Psoas muscle (tissue), 8 donors: Measurements from ENCODE around the gene LRCH3. TPM values are rescaled to one million over a fixed set of nuclear protein-coding genes. Genes with fewer than 3 reads are reported as not detected.
"Not testable (repeated sequence)": the region's sequence is repeated elsewhere in the genome, so short reads cannot be mapped to it uniquely, and the experiment has no call there.

Experiments
- ATAC-seq, 4 donors: fragments of 200-7000 bp; cut with Tn5 transposase; one replicate each; pipeline ENCODE4 v1.9.1; 2020; ENCODE audit warnings: moderate library complexity in 3 of 4, mild to moderate bottlenecking in 2 of 4
- DNase-seq, 2 donors: peaks; one replicate each; pipeline ENCODE4 v3.0.0-alpha.2; 2020
- H3K27ac ChIP-seq: fragments of 200-600 bp; one replicate; pipeline ENCODE4 v1.8.0; 2022
- H3K27me3 ChIP-seq, 3 donors: fragments of 200-600 bp in 1 of 3; one replicate each; pipeline versions ENCODE4 v1.6.1 to v1.8.0; 2013 to 2022; ENCODE audit warnings: low read length in 2 of 3, mild to moderate bottlenecking in 2 of 3, moderate library complexity in 1 of 3; ENCODE audit not compliant: insufficient read depth in 3 of 3
- H3K36me3 ChIP-seq, 2 donors: fragments of 200-600 bp in 1 of 2; one replicate each; pipeline versions ENCODE4 v1.6.1 to v1.8.0; 2013 to 2022; ENCODE audit warnings: low read depth in 1 of 2, mild to moderate bottlenecking in 1 of 2, moderate library complexity in 1 of 2; ENCODE audit not compliant: insufficient read depth in 1 of 2
- H3K4me1 ChIP-seq: fragments of 200-600 bp; one replicate; pipeline ENCODE4 v1.8.0; 2022
- H3K4me3 ChIP-seq: fragments of 200-600 bp; one replicate; pipeline ENCODE4 v1.8.0; 2022; ENCODE audit warnings: mild to moderate bottlenecking
- H3K9me3 ChIP-seq: fragments of 200-600 bp; one replicate; pipeline ENCODE4 v1.8.0; 2022
- WGBS, 3 donors: extraction: QIAGEN DNeasy Blood & Tissue Kit; methylation state at CpG; one replicate each; pipeline versions ENCODE4 v1.1.6 to v1.1.7; 2013; 5-methylcytosine and 5-hydroxymethylcytosine counted together
- intact Hi-C, 2 donors: fragments of 100-400 bp; cut with DNase I; formaldehyde crosslinking; loops; one replicate each; pipeline versions ENCODE4 v1.11.0 to v1.14.2; 2022
- polyA plus RNA-seq, 3 donors: library from polyadenylated mRNA; stranded (reverse); fragments of 200-250 nt; gene quantifications; one replicate each; pipeline ENCODE4 v1.2.3, GENCODE V29; 2013
- total RNA-seq, 4 donors: library from RNA; stranded (reverse); fragmentation: NEBNext Ultra II Directional in 2 of 4; extraction: Animal tissue kit (Norgen Biotek cat#: 25700) in 2 of 4; gene quantifications; one replicate each; pipeline versions ENCODE4 v1.2.1 to v1.2.4, GENCODE V29; 2021 to 2023
- TF ChIP-seq, protein P1 (sequence below): fragments of 200-600 bp; IDR thresholded peaks from one replicate; pipeline ENCODE4 v1.8.0; 2022; ENCODE audit warnings: antibody characterized with exemption
- donor health status: healthy with polysubstance abuse.
- donor health status: DM: no; HTN: no; CAD: no; lungs with moderate emphysema.
- donor health status: Bipolar disorder and iron deficiency.
- donor health status: healthy.
- donor health status: DM: yes; HTN: yes; CAD: no.
- donor health status: DM: no; HTN: no; CAD: no.
- donor health status: DM: no; HTN: no; CAD: no.
- donor health status: DM: yes; HTN: yes; CAD: no.

The LRCH3 gene
- total and polyA plus RNA-seq, 7 donors: 7.0 to 29.5 (median 16.9) TPM

DNA sequence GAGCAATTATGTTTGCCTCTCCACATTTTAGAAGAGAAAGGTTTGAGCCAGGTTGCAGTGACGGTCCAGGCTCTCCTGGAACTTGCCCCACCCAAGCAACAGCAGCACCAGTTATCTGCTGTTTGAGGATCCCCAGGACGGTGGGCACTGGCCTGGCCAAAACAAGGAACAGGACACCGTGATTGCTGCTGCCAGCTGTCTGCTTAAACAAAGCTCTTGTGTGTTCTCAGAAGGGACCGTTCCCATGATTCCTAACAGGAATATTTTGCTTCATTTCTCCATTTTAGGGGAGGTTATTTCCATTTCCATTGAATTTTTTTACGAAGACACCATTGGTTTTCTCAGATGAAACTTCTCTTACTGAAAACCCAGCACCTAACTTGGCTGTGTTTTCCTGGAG lies 92.5 kb downstream of the LRCH3 start:
- H3K4me1 ChIP-seq: no peaks in the 10 kb centered on the region
- H3K4me3 ChIP-seq: no peak overlapping the region
- no peak overlapping the region for H3K27ac ChIP-seq
- WGBS, 3 donors: 52 to 63% (median 55%) methylated on average over 5 of the region's 5 CpGs
- ATAC-seq (no peak), DNase-seq (no peak)
- H3K9me3 ChIP-seq: no peaks in the 10 kb centered on the region
- TF ChIP-seq, protein P1, sequence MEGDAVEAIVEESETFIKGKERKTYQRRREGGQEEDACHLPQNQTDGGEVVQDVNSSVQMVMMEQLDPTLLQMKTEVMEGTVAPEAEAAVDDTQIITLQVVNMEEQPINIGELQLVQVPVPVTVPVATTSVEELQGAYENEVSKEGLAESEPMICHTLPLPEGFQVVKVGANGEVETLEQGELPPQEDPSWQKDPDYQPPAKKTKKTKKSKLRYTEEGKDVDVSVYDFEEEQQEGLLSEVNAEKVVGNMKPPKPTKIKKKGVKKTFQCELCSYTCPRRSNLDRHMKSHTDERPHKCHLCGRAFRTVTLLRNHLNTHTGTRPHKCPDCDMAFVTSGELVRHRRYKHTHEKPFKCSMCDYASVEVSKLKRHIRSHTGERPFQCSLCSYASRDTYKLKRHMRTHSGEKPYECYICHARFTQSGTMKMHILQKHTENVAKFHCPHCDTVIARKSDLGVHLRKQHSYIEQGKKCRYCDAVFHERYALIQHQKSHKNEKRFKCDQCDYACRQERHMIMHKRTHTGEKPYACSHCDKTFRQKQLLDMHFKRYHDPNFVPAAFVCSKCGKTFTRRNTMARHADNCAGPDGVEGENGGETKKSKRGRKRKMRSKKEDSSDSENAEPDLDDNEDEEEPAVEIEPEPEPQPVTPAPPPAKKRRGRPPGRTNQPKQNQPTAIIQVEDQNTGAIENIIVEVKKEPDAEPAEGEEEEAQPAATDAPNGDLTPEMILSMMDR: no peak
- peaks cover 9 to 68% of the 10 kb centered on the region in 2 donors for H3K36me3 ChIP-seq
- no peaks in the 10 kb centered on the region for H3K27me3 ChIP-seq
- intact Hi-C loops: no loop called here

DNA sequence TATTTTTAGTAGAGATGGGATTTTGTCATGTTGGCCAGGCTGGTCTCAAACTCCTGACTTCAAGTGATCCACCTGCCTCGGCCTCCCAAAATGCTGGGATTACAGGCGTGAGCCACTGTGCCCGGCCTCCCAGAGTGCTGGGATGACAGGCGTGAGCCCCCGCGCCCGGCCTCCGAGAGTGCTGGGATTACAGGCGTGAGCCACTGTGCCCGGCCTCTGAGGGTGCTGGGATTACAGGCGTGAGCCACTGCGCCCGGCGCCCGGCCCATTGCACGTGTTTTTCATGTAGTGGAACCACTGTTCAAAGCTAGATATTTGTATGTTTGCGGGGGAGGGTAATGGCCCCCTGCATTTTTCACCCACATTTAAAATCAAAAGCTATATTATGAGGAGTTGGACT lies 93.3 kb downstream of the LRCH3 start:
- H3K4me3 ChIP-seq, intact Hi-C loops, DNase-seq, H3K4me1 ChIP-seq, H3K27ac ChIP-seq, H3K27me3 ChIP-seq, ATAC-seq, H3K9me3 ChIP-seq: not testable (repeated sequence)
- 93 to 99% (median 94%) methylated on average over 17 of the region's 17 CpGs for WGBS, 3 donors
- peaks cover 9 to 69% of the 10 kb centered on the region in 2 donors for H3K36me3 ChIP-seq

DNA sequence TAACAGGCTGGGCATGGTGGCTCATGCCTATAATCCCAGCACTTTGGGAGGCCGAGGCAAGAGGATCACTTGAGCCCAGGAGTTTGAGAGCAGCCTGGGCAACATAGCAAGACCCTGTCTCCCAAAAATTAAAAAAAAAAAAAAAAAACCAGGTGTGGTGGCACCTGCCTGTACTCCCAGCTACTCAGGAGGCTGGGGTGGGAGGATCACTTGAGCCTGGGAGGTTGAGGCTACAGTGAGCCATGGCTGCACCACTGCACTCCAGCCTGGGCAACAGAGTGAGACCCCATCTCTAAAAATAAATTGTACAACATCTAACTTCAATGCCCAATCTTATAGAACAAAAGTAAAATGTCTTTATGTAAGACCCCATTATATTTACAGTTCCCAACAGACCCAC lies 95.0 kb downstream of the LRCH3 start:
- ATAC-seq, DNase-seq, H3K4me3 ChIP-seq, intact Hi-C loops, H3K27ac ChIP-seq, H3K9me3 ChIP-seq, H3K27me3 ChIP-seq, H3K4me1 ChIP-seq: not testable (repeated sequence)
- H3K36me3 ChIP-seq: peaks cover 8 to 62% of the 10 kb centered on the region in 2 donors
- 98 to 100% (median 100%) methylated on average over 1 of the region's 1 CpG for WGBS, 3 donors

DNA sequence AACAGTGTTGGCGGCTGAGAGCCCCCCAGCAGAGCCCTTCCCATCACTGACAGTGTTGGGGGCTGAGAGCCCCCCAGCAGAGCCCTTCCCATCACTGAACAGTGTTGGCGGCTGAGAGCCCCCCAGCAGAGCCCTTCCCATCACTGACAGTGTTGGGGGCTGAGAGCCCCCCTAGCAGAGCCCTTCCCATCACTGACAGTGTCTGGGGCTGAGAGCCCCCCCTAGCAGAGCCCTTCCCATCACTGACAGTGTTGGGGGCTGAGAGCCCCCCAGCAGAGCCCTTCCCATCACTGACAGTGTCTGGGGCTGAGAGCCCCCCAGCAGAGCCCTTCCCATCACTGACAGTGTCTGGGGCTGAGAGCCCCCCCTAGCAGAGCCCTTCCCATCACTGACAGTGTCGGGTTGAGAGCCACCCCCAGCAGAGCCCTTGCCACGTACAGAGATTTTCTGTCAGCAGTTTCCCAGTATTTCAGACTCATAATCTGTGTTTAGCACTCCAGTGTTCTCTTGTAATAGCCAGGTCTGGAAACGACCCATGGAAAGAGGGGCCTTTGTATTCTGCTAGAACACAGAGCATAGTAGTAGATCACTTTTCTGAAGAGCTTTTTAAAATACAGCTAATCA lies 96.5 kb downstream of the LRCH3 start:
- 51 to 68% (median 59%) methylated on average over 5 of the region's 5 CpGs for WGBS, 3 donors
- peaks cover 6 to 48% of the 10 kb centered on the region in 2 donors for H3K36me3 ChIP-seq

DNA sequence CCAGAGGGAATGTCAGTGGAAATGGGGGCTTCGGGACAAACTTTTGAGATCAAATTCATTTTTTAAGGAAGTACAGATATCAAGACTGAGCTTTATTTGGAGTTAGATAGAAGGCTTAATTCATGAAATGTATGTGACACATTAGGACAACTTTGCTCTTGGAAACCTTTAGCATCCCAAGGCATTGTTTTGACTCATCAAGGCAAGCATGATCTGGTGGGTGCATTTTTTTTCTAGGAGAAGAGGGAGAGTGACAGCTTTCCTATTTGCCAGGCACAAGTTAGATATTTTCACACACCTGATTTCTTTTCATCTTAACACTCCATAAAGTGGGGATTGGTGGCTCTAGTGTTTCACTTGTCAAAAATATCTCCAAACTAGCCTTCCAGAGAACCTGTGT lies 97.5 kb downstream of the LRCH3 start:
- WGBS, 3 donors: 81 to 89% (median 84%) methylated on average over 1 of the region's 1 CpG
- no peak for ATAC-seq
- H3K36me3 ChIP-seq: peaks cover 6 to 39% of the 10 kb centered on the region in 2 donors
- H3K4me1 ChIP-seq: no peaks in the 10 kb centered on the region
- DNase-seq: no peak
- no peak overlapping the region for H3K27ac ChIP-seq
- H3K4me3 ChIP-seq: no peak overlapping the region
- H3K9me3 ChIP-seq: no peaks in the 10 kb centered on the region
- intact Hi-C loops: no loop called here
- H3K27me3 ChIP-seq: no peaks in the 10 kb centered on the region
- TF ChIP-seq, protein P1: no peak

More for the DNA sequence above, 96.5 kb downstream of the LRCH3 start:
- H3K4me1 ChIP-seq, H3K4me3 ChIP-seq, H3K9me3 ChIP-seq, intact Hi-C loops, H3K27me3 ChIP-seq, ATAC-seq, H3K27ac ChIP-seq, DNase-seq: not testable (repeated sequence)

DNA sequence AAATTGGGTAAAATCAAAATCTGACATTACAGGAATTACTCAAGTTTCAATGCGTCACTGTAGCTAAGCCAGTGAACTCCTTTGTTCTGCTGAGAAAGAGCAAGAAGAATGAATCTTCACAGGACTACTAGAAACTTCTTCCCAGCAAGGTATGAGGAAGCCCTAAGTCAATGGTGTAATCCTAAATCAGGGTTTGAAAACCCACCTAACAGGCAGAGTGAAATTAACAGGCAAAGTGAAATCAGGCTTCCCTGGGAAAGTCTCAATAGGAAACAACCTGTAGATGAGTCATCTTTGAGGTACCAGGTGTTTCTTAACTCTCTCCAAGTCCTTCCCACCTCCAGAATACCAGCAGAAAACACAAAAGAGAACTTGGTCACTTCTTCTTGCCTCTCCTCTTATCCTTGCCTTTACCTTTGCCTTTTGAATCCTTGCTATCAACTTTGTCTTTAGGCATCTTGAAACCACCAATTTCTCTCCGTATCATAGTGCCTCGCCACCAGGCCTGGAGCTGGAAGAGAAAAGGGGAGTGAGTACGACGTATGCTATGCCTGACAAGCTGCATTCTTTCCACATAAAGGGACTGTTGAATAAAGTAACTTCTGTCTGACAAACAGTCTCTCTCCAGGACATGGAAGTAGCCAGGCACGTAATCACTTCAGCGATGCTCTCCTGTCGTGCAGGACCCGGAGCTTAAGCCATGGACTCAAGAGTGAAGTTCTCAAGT lies 98.3 kb downstream of the LRCH3 start:
- ATAC-seq (no peak), DNase-seq (no peak)
- WGBS, 3 donors: 85 to 88% (median 88%) methylated on average over 9 of the region's 9 CpGs
- Histone ChIP-seq H3K36me3 (peaks cover 3 to 30% of the 10 kb centered on the region in 2 donors), H3K27ac (no peak overlapping the region), H3K4me3 (no peak overlapping the region), H3K27me3 (no peaks in the 10 kb centered on the region), H3K4me1 (no peaks in the 10 kb centered on the region), H3K9me3 (no peaks in the 10 kb centered on the region)
- intact Hi-C loops: no loop called here
- TF ChIP-seq, protein P1: no peak
